IPS DF 4.7 (cell line): ENCODE data around the gene RARRES1.
A peak's percentile ranks its signal among the peaks of the same experiment; 100 is the strongest.

Experiments
- DNase-seq: peaks from one replicate; pipeline ENCODE4 v3.0.0-alpha.2; 2013; ENCODE audit warnings: low spot score; ENCODE audit errors: extremely low read depth

RARRES1 gene, protein sequence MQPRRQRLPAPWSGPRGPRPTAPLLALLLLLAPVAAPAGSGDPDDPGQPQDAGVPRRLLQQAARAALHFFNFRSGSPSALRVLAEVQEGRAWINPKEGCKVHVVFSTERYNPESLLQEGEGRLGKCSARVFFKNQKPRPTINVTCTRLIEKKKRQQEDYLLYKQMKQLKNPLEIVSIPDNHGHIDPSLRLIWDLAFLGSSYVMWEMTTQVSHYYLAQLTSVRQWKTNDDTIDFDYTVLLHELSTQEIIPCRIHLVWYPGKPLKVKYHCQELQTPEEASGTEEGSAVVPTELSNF

DNA sequence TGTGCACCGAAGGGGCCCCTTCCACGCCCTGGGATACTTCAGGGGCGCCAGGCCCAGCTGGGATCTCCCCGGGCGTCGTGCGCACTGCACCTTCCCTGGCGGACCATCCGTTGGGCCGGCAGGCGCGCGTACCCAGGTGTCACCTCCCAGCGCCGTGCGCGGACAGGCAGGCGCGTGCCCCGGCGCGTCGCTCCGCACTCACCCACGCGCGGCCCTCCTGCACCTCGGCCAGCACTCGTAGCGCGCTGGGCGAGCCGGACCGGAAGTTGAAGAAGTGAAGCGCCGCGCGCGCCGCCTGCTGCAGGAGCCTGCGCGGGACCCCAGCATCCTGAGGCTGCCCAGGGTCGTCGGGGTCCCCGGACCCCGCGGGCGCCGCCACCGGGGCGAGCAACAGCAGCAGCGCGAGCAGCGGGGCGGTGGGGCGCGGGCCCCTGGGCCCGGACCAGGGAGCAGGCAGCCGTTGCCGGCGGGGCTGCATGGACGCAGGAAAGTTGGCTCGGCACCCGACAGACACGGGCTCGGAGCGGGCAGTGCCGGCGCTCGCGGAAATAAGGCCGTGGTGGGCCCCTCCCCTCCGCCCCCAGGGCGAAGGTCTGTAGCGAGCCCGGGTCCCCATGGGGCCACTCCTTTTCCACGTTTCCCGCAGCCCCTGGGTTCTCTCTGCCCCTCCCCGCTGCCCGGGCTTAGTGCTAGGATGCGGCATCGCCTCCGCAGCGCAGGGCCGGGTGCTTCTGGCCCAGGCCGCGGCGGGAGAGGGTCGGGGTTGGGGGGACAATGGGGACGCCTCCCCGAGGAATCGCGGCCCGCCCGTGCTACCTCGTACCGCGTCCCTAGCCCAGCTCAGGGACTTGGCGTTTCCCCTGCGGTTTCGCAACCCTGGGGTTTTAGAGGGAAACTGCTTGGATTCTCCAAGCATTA, at the start of gene RARRES1:
RARRES1 (minus strand) TSS at position 520 of the 918 bp plus-strand sequence; CDS start at position 478, 42 bp downstream.
- DNase-seq = no peak

DNA sequence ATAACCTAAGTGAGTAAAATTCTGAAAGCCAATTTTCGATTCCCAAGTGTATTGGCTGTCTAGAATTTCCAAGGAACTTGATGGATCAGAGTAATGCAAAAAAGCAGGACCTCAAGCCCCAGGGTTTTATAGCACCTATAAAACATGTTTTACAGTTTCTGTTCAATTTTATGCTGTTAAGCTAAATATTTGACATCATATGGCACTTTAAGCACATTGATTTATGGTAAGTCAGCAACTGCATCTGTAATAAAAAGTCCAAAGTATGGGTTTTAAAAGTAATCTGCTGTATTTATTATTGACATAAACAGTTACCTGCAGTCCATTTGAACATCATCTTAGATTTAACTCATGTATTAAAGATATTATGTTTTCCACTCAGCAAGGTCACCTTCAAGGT, 49.6 kb upstream of the RARRES1 start:
- DNase-seq = no peak

DNA sequence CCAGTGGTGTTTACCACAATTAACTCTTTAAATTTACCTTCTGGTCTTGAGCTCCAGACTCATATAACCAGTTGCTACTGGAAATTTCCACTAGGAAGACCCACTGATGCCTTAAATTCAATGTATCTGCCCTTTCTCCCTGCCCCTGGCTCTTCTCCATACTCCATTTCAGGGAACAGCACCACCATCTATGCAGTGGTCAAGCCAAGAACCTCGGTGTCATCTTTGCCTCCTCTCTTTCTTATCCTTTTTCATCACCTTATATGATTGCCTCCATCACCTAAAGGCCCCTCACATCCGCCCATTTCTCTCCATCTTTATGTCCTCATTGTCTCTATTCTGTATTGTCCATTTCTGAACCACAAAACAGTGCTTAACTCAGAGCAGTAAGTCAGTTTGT, 48.9 kb upstream of the RARRES1 start:
- no peak for DNase-seq

DNA sequence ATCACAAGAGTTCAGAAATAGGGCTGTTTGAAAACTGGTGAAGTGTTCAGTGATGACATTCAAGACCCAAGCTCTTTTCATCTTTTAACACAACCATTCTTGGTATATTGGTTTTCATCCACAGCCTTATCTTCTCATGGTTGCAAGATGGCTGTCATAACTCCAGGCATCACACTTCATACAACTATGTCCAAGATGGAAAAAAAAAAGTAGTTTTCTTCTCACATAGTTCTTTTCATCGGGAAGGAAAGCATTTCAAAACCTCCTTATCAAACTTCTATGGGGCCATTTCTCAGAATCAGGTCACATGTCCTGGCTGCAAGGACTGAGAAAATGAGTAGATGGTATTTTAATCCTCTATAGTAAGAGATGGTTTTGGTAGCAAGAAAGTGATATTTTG, 48.5 kb upstream of the RARRES1 start:
- DNase-seq = no peak

DNA sequence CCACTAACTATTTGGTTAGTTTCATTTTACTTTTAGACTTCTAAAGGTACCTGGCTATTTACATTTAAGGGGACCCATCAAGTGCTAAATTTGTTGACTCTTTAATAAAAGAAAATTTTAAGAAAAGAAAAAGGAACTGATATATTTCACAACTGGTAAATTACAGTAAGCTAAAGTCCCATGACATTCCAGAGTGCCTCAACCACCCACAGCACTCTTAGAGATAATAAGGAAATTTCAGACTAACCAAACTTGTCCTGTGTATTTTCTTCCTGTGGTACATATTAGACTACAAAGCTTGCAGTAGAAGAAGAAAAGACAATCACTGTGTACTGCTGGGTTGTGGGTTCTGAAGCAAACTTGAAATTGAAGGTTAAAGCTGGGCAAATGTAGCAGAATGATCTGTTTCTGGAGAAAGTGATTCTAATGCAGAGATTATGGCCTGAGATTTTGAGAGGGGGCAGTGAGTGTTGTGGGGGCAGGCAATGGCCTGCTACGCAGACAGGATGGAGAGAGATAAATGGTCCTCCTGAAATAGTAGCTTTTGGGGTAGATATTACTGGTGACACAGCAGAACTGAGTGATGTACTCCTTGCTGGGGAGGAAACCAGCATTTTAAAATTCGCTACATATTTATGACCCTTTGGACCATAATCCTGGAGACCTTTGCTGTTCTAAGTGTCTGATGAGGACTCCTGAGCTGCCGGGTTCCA, 45.1 kb upstream of the RARRES1 start:
- DNase-seq = no peak

DNA sequence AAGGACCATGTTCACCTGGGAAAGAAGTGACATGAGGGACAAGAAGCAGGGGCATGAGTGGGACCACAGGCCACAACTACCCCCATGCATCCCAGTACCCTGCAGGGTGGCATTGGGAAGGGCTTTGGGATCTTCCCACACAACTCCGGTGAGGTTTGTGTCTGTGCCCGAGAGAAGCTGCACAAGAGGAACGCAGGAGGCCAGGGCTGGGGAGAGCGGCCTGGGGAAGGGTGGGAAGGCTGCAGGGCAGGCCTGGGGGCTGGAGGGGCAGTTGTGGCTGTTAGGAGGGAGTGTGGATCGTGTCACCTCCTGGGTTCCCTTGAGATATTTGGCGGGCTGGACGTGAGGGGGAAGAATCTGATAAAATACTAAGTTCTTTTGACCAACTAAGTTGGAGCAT, 44.3 kb upstream of the RARRES1 start:
- DNase-seq = no peak

DNA sequence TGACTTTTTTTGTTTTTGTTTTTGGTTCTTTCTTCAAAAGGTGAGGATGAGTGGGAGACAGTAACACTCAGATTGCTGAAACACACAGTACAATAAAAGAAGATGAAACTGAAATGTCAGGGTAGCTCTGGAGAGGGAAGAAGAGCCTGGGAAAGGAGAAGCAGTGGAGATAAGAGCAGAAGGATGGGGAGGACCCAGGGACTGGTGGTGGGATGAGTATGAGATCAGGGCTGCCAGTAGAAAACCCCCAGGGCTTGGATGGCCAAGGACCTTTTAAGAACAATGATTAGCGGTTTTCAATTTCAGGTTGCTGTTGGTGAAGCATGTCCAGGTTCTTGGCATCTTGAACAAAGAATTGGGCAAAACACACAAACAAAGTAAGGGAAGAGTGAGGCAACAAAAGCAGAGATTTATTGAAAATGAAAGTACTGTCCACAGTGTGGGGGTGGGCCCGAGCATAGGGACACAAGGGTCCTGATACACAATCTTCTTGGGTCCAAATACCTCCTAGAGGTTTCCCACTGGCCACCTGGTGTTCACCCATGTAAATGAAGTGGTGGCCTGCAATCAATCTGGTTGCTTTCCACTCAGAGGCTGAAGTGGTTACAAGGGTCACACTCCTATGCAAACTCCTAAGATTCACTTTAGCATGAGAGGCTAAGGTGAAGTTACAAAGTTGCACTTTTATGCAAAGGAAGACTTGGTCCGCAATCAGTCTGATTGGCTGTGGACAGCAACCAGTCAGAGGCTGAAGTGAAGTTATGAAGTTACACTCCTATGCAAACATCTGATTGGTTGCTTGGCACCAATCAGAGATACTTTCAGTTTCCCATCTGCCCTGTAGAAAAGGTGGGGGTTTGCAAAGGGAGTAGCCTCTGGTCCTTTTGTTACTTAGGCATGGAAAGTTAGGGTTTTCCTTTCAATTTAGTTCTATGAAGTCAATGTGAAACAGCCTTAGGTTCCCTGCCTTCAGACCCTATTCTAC, 43.5 kb upstream of the RARRES1 start:
- DNase-seq = no peak

DNA sequence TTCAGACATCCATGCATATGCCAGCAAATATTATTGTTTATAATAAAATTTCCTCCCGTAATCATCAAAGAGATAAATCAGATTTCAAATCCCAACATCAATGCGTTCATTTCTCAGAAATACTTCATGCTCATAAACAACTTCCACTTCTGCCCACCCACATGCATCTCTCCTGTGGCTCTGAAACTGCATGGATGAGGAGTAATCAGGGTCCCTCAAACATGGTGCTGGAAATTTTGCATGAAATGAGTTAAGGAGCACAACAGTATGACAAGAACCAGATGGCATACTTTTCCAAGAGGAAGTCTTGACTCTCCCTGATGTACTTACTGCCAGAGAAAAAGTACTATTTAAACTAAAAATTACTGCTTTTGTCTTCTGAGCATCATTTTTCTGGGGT, 42.7 kb upstream of the RARRES1 start:
- DNase-seq = no peak

DNA sequence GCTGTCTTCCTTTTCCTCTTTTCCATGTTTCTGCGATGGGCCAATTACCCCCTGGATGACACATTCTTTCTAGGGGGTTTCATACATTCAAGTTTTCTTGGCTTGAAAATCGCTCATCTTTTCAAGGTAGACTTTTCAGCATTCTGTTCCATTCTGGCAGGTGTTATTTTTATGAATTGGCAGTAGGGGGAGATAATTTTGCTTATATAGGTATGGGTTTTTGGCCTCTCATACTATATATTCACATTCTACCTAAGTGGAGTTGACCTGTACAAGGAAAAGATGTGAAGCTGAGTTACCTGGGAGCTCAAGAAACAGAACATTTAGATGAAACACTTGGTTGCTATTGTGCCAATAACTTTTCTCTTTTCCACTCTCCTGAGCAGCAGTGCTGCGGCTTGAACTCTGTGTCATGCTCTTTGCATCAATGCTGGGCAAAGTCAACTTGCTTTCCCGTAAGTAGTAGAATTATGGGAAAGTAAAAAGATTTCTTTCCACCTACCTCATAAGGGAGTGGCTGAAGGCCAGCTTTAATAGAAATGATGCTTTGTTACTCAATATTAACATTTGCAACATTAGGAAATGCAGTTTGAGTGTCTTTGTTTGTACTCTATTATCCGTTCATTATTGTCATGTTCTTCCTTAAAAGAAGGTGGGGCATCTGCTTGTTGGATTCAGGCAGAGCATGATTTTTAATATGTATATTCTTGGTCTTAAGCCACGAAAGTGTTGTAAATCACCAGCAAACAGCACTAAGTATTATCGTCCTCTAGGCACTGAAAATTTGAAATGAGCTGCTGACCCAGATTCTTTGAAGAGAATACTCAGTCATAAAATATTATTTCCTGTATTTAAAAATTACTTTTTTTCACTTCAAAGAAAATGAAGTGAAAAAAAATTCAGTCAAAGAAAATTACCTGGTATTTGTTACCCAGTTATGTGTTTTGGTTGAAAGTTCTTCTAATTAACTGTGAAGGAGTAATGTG, 41.9 kb upstream of the RARRES1 start:
- no peak for DNase-seq

DNA sequence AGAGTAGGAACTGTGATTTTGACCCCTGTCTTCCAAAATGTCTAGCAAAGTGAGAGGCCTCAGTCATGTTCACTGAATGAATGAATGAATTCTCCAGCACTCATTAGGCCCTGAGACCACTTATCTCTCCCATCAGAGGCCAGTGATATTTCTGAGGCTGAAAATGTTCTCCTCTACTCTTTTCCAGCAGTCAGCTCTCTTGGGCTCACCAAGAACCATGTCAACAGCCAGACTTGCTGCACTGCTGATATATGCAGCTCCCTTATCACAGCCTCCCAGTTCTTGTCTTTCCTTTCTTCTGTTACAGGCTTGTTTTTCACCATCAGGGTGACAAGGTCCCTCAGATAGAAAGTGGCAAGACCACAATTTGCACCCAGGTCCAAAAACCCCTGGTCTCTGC, 40.9 kb upstream of the RARRES1 start:
- DNase-seq = no peak

DNA sequence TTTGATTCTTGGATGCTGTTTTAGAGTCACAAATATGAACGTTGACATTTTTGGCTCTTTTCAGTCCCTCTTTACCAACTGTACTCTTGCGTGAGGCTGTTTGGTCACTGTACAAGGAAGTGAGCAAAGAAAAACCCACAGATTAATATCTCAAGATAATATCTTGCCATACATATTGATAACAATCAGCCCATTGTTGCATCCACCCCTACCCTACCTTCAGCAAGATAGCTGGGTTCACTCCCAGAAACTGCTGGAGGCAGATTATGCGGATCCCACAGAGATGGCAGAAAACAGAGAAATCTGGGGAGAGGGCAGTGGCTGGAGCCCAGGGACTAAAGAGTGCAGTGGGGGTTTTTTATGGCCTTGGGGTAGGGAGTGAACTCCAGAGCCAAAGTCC, 39.7 kb upstream of the RARRES1 start:
- no peak for DNase-seq

DNA sequence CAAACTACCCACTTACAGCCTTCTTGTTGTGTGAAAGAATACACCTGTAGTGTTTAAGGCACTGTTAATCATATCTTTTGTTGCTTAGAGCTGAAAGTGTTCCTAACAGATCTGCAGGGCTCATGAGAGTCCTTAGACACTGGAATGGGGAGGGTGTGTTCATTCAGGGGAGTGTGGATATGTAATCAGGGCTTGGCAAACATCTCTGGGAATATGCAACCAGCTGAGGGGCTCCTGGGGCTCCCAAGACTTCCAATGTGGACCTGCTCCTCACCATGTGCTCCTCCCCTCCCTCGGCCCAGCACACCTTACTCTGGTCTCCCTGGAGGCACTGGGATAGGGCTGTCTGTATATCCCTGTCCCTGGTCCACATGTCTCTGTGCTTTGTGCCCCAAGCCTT, 39.3 kb upstream of the RARRES1 start:
- DNase-seq = no peak

DNA sequence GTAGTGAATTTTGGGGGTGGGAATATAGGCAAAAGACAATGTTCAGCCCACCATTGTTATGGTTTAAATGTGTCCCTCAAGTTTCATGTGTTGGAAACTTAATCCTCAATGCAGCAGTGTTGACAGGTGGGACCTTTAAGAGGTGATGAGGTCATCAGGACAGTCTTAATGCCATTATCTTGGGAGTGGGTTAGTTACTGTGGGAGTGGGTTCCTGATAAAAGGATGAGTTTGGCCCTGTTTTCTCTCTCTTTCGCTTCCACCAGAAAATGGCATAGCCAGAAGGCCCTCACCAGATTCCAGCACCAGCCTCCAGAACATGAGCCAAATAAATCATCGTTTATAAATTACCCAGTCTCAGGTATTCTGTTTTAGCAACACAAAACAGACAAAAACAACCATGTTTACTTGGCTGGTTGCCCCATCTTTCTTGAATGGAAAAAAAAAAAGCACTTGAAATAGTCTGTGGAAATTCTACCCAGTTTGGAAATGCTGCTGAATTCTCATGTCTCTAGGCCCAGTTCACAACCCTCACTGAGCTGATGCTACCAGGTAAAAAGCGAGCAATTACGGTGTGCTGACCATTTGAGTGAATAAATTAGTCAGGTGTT, 38.6 kb upstream of the RARRES1 start:
- no peak for DNase-seq

DNA sequence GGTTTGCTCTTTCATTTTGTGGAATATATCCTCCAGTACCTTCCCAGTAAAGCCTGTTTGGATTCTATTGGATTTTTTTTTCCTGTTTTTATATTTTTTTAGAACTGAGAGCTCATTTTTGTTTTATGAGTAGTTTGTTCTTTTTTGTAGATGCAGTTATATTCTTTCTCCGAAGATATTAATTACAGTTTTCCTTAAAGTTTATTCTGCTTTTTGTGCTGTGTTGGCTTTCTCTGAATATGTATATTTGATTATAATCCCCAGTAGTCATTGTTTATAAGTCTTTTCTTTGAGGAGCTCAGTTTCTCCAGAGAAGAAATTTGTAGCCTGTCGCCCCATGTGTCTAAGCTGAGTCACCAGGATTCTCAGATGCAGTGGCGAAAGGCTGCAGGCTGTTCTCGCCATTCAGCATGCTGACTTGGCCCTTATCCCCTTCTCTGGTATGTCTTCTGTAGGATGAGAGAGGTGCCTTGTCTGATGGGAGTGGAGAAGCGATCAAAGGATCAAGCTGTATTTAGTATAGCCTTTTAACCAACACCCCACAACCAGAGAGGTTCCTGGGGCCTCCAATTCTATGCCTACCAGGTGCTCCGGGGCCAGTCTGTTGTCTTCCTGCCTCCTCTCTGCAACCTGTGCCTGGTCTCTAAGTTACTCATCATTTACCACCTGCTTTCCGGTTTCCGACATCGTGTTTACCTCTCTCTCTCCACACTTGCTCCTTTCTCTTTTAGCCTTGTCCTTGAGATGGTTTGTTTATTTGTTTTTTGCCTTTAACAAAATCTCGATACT, 37.9 kb upstream of the RARRES1 start:
- DNase-seq = no peak

DNA sequence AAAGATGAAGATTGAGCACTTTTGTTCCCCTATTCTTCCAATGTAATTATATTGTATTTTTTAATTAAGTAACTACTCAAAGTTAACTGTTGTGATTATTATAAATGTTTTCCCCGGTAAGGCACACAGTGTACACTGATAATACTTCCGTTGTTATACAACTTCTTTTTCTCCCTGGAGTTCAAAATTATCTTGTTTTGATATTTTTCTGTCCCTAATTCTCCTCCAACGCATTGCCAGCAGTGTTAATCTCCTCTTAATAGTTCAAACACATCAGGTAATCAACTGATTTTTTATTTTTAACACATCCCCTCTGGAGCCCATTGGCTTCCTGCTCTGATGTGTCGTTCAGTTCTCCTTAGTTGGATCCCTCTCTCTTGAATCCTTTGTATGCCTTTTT, 37.3 kb upstream of the RARRES1 start:
- DNase-seq = no peak

DNA sequence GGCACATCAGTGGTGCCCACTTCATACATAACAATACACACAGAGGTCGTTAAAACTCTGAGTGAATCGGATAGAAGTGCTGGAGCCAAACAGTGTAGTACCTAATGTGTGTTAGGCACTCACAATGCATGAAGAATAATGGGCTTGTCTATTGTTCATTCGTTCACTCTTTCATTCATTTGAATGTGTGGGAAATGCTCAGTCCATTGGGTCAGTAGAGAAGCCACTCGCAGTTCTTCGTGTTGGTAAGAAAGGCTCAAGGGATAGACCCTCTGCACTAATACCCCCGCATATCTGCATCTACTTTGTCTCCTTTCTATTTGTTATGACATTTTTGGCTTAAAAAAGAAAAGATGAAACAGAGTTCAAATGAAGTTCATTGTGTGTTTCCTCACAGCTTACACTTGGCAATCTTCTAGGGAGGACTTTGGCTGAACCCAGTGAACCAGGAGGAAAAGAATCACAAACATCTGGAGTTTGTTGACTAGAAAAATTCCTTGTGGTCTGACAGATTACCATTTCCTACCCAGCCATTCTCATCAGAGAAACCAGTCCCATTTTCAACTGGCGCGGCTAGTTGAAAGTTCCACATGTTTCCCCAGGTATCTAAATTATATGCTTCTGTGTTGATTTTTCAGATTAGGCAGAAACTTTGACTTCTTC, 36.8 kb upstream of the RARRES1 start:
- DNase-seq = no peak

DNA sequence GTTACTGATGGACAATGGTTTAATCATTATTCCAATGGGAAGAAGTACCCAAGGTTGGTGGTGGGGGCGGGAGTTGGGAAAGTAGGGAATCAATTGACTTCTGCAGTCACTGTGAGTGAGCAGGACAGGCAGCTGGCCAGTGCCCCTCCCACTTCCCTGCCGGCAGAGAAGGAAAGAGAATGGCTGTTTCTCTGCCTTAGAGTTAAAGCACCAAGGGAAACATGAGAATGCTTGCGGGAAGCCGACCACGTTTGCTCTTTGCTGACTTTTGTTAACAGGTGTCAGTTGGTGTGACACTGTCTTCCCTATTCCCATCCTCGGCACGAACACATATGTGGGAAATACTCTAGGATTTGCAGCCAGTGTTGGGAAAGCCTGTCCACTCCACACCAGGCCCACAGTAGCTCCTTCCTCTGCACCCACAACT, 36.1 kb upstream of the RARRES1 start:
- DNase-seq = peak; percentile 9

DNA sequence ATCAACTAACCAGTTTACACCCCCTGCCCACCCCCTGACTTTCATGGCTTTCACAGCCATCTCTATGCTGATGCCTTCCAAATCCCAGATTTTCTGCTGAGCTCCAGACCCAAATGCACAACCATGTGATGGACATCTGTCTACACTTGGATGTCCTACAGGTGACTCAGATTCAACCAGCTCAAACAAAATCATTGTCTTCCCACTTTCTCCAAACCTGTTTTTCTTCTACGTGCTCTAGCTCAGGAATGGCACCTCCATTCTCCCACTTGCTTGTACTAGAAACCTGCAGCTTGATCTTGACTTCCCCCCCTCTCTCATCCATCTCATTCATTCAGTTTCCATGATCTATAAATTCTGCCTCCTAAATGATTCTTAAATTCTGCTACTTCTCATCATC, 34.1 kb upstream of the RARRES1 start:
- no peak for DNase-seq
